Measurements from ENCODE around the gene ST6GAL1.
"Not testable (repeated sequence)": the region's sequence is repeated elsewhere in the genome, so short reads cannot be mapped to it uniquely, and the experiment has no call there.

The ST6GAL1 gene

DNA sequence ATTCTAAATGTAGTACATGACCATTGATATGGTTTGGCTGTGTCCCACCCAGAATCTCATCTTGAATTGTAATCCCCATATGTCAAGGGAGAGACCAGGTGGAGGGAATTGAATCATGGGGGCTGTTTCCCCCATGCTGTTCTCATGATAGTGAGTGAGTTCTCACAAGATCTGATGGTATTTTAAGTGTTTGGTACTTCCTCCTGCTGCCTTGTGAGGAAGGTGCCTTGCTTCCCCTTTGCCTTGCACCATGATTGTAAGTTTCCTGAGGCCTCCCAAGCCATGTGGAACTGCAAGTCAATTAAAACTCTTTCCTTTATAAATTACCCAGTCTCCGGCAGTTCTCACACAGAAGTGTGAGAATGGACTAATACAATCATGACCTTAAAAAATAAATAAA, 61.8 kb downstream of the ST6GAL1 start:
- not testable (repeated sequence) for DNase-seq (ENCODE audit: low read depth in 1 of 2, low spot score in 1 of 2)

DNA sequence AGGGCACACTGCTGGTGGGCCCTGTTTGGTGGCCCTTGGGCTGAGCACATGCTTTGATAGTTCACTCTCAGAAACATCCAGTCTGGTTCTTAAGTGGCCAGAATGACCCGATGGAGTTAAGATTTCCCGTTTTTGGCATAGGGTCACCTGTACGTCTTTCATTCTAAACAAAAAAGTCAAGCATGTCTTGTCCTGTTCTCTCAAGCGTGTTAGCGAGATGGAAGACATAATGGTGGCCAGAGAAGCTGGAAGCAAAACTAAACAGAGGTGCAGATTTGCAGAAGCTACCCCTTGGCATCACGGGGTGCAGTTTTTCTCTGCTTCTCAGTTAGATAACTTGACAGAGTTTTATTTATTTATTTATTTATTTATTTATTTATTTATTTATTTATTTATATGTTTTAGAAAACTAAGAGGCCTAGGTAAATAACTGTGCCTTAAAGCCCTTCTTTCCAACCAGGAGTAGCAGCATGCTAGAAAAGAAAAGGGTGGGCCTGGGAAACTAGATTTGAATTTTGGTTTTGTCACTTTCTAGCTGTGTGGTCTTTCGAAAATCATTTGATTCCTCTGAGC, 63.0 kb downstream of the ST6GAL1 start:
- DNase-seq (ENCODE audit: low read depth in 1 of 2, low spot score in 1 of 2), result no peak

DNA sequence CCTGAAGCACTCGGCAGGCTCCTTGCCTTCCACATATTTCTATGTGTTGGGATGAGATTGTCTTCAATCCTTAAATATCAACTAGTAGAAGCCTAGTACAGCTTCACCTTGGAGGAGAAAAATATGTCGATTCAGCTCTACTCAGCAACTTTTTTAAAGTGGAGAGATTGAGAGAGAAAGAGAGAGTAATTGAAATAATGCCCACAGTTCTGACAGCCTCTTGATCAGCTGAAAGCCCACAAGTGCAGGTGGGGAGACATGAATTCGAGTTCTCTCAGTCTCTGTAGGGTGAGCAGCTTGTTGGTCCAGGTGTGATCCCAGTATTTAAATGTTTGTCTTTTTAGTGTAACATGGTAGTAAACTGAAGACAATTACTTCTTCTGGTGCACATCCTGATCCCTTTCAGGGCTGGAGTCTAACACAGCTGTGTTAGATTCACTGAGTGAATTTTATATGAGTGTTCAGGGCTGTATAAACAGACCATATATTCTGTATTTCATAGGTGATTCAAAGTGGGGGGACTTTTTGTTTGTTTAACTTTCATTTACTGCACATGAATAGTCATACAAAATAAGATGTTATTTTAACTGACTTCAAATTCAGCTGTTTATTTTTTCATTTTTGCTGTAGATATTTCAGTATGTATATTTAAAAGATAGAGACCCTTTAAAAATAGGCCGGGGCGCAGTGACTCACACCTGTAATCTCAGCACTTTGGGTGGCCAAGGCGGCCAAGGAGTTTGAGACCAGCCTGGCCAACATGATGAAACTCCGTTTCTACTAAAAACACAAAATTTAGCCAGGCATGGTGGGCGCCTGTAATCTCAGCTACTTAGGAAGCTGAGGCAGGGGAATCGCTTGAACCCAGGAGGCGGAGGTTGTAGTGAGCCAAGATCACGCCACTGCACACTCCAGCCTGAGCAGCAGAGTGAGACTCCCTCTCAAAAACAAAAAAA, 64.0 kb downstream of the ST6GAL1 start:
- no peak for DNase-seq (ENCODE audit: low read depth in 1 of 2, low spot score in 1 of 2)

DNA sequence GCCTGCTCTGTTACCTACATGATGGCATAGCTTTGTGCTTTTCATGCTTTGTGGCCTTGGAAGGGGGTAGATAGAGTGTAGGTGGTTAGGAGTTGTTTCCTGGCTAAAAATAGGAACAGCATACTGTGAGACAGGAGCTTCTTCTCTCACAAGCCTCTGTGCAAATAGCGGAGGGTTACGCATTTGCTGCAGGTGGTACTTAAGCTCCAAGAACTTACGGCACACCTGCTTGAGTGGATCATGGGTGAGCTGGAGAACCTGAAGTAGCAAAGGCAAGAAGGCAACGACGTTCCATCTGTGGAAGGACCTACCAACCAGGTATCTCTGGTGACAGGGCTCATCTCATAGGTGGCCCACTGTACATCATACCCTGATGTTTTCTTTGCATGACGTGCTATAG, 66.0 kb downstream of the ST6GAL1 start:
- no peak for DNase-seq (ENCODE audit: low read depth in 1 of 2, low spot score in 1 of 2)

DNA sequence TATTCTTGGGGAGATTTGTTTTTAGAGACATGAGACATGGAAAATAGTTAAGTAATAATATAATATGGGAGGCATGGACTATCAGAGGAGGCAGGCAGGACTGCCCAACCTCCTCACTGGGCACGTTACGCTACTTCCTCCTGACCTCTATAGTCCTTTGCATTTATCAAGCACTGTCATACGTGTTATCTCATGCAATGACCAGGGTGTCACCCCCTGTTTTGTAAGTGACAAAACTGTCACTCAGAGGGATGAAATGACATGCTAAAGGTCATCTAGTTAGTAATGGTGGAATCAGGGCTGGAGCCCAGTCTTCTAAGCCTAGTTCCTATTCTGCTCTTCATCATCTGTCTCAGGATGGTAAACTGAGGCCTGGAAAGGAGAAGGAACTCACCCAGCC, 66.7 kb downstream of the ST6GAL1 start:
- DNase-seq (ENCODE audit: low read depth in 1 of 2, low spot score in 1 of 2), result no peak

DNA sequence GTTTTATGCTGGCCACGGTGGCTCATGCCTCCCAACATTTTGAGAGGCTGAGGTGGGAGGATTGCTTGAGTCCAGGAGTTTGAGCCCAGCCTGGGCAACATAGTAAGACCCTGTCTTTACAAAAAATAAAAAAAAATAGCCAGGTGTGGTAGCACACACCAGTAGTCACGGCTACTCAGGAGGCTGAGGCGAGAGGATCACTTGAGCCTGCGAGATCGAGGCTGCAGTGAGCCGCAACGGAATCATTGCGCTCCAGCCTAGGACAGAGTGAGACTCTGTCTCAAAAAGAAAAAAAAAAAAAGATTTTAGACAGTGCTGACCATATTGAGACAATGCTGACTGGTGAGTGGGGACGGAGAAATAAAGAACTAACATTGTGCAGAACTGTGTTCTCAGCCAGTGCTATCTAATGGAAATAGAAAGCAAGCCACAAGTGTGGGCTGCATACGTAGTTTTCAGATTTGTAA, 67.2 kb downstream of the ST6GAL1 start:
- no peak for DNase-seq (ENCODE audit: low read depth in 1 of 2, low spot score in 1 of 2)

GRCh38 chr3:186998937-186999368, 68.6 kb downstream of the ST6GAL1 start:
- no peak for DNase-seq (ENCODE audit: low read depth in 1 of 2, low spot score in 1 of 2)

GRCh38 chr3:187000711-187001151, 70.4 kb downstream of the ST6GAL1 start:
- no peak for DNase-seq (ENCODE audit: low read depth in 1 of 2, low spot score in 1 of 2)

GRCh38 chr3:187002915-187003314, 72.6 kb downstream of the ST6GAL1 start:
- DNase-seq (ENCODE audit: low read depth in 1 of 2, low spot score in 1 of 2), result no peak

GRCh38 chr3:187005827-187006481, 75.6 kb downstream of the ST6GAL1 start:
- no peak for DNase-seq (ENCODE audit: low read depth in 1 of 2, low spot score in 1 of 2)

DNA sequence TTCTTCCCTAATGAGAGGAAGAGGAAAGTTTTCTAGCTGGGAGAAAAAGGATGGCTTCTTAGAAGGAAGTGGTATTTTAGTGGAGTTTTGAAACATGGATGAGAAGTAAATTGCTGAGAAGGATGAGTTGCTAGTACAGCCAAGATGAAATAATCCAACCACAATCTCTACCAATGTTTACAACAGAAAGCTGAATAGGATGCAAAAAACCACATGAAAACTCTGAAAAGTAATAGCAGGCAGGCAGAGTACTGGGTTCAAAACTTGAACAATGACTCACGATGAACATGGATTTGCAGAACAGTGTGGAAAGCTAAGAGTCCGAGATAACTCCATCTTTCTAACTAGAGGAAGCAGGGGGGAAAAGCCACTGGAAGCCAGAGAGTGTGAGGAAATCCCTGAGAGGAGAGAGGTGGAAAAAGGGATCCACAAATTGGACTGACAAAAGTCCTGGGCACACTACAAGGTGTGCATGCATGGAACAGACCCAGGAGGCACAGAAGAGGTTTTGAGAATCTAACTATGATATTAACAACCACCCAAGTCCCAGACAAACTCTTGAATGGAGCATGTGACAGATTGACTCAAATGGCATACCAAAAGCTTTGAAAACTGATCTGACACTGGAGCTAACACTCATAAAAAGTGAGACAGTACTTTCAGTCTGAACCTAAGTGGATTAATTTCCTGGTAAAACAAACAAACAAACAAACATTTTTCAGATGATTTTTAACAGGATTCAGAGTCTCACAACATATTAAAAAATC, 76.7 kb downstream of the ST6GAL1 start:
- DNase-seq (ENCODE audit: low read depth in 1 of 2, low spot score in 1 of 2), result no peak

- DNase-seq (ENCODE audit: low read depth in 1 of 2, low spot score in 1 of 2), result not testable (repeated sequence)
These were observed 80.1 kb downstream of the ST6GAL1 start for GRCh38 chr3:187010382-187010781.

- no peak for DNase-seq (ENCODE audit: low read depth in 1 of 2, low spot score in 1 of 2)
These were observed 81.6 kb downstream of the ST6GAL1 start for GRCh38 chr3:187011915-187012314.

DNA sequence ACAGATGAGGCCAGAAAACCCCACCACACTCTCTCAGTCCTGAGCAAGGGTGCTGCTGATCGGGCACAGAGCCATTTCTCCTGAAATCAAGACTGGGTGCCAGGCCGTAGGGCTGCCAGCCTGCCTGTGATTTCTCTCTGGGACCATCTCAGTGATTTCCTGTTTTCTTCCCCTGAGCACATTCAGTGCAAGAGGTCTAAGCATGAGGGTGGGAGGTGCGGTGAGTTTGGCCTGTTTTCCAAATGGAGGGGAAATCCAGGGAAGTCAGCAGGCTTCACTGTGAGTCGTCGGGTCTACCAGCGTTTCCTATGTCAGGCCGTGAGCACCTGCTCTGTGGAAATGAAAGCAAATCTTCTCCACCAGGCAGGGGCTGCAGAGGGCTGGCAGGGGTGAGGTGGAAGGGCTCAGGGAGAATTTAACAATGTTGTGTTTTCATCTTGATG, 82.3 kb downstream of the ST6GAL1 start:
- DNase-seq (ENCODE audit: low read depth in 1 of 2, low spot score in 1 of 2), result no peak

GRCh38 chr3:187013159-187013716, 82.9 kb downstream of the ST6GAL1 start:
- DNase-seq (ENCODE audit: low read depth in 1 of 2, low spot score in 1 of 2), result no peak

DNA sequence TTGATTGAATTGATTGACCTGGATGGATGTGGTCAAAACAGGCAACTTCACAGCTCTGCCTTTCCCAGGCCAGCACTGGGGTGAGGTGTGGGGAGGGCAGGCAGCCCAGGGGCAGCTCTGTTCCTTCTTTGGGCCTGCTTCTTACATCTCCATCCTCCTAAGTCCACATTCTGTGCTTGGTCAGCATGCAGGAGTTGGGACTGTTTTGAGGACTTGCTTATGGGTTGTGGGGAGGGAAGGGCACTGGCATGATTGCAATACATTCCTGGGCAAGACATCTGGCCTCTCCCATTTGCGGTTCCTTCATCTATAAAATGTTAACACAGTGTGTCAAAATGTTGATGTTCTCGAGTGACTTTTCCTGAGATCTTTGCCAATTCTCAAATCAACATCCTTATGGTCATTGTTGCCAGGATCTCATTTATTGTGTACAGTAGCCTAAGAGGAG, 84.1 kb downstream of the ST6GAL1 start:
- no peak for DNase-seq (ENCODE audit: low read depth in 1 of 2, low spot score in 1 of 2)

GRCh38 chr3:187015903-187016638, 85.7 kb downstream of the ST6GAL1 start:
- DNase-seq (ENCODE audit: low read depth in 1 of 2, low spot score in 1 of 2), result no peak

- no peak for DNase-seq (ENCODE audit: low read depth in 1 of 2, low spot score in 1 of 2)
These were observed 86.5 kb downstream of the ST6GAL1 start for GRCh38 chr3:187016639-187017345.

GRCh38 chr3:187017511-187018230, 87.3 kb downstream of the ST6GAL1 start:
- no peak for DNase-seq (ENCODE audit: low read depth in 1 of 2, low spot score in 1 of 2)

Measured in activated T-helper 1 cell treated with anti-CD3 and anti-CD28 coated beads, Interleukin-2, amount 50 U/mL, for 16 hours (primary cell).